ENCODE measurements around the gene THAP5.

- TF ChIP-seq POLR2AphosphoS5 (IDR thresholded peaks at IDR 0.05; ENCODE audit: borderline replicate concordance, low read depth, low read length) (no peak), EZH2 (IDR thresholded peaks at IDR 0.05) (no peak)
Measured at GRCh38 chr7:108568801-108569380, 615 bp downstream of the THAP5 start.

Data from SK-N-MC (cell line).